Prostate gland (tissue), 2 donors: ENCODE measurements around the gene GPR45.

Source experiments
- CTCF ChIP-seq, 4 experiments: fragments of 200-600 bp in 2 of 4; fragments of 450-650 bp in 2 of 4; sonication (generic) in 2 of 4; IDR thresholded peaks; 1 replicate in 3 of 4; 2 replicates in 1 of 4; pipeline ENCODE4 v1.5.1; 2016 to 2019; ENCODE audit warnings: antibody characterized with exemption in 4 of 4, mild to moderate bottlenecking in 2 of 4, moderate library complexity in 2 of 4
- POLR2A ChIP-seq: fragments of 450-650 bp; IDR thresholded peaks from one replicate; pipeline ENCODE4 v1.6.1; 2016; ENCODE audit warnings: antibody characterized with exemption, mild to moderate bottlenecking
- POLR2AphosphoS5 ChIP-seq: sonication (generic); formaldehyde crosslinking; IDR thresholded peaks from one replicate; pipeline ENCODE4 v1.6.1; 2017; ENCODE audit warnings: antibody characterized with exemption

- TF ChIP-seq CTCF (IDR thresholded peaks at IDR 0.05) (no peak), POLR2A (no peak), POLR2AphosphoS5 (no peak)
Measured at GRCh38 chr2:105278654-105279053, 37.1 kb downstream of the GPR45 start.
